Measurements from ENCODE around the gene ZNF669. TPM values are rescaled to one million over a fixed set of nuclear protein-coding genes. Genes with fewer than 3 reads are reported as not detected.
A peak's percentile ranks its signal among the peaks of the same experiment; 100 is the strongest.

Gene ZNF669
- total and polyA plus RNA-seq, 4 donors, result 2.4 to 8.4 (median 4.3) TPM

DNA sequence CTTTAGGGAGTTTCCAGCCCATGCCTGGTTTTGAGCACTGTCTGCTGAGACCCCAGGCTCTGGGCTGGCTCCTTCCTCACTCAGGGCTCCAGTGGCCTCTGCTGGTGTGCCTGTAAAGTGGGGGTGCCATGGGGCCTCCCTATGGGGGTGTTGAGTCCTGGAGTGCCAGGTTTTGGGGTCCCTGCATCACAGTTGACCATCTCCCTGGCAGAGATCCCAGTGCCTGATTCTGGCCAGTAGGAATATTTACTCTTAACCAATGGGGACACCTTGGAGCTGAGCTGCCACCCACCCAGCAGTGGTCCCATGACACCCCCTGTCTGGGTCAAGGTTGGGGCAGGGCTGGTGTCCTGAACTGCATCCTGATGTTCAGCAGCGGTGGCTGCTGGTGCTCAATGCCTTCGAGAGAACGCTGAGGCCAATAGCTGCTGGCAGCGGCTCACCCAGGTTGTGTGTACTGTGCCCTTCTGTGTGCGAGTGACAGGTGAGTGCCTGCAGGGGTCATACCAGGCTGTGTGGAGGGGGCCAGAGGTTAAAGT, 9.6 kb upstream of the ZNF669 start:
- Histone ChIP-seq H3K27me3 (ENCODE audit: control insufficient read depth in 1 of 2, insufficient read depth in 2 of 2, low read length in 1 of 2) (no peaks in the 10 kb centered on the region), H3K27ac (ENCODE audit: low read depth in 1 of 2, low read length in 2 of 2) (no peak overlapping the region), H3K9me3 (ENCODE audit: control insufficient read depth, low read length) (no peaks in the 10 kb centered on the region), H3K36me3 (ENCODE audit: control insufficient read depth in 1 of 2, insufficient read depth in 2 of 2, low read length in 1 of 2) (no peaks in the 10 kb centered on the region), H3K4me3 (ENCODE audit: low read length in 2 of 2) (no peak overlapping the region), H3K4me1 (ENCODE audit: control insufficient read depth in 1 of 2, insufficient read depth in 2 of 2, low read length in 2 of 2) (no peaks in the 10 kb centered on the region)
- peak; percentile 33 for ATAC-seq (ENCODE audit: low FRiP score)
- no peak for DNase-seq
- WGBS, 2 donors, result 93 to 94% methylated on average over 5 of the region's 5 CpGs
- intact Hi-C loops (cut with DNase I), result loop anchor here in 1 of 2 donors (5.0 kb wide), 1 partner anchor 58 kb away; the partner anchor contains the start of gene ZNF124

DNA sequence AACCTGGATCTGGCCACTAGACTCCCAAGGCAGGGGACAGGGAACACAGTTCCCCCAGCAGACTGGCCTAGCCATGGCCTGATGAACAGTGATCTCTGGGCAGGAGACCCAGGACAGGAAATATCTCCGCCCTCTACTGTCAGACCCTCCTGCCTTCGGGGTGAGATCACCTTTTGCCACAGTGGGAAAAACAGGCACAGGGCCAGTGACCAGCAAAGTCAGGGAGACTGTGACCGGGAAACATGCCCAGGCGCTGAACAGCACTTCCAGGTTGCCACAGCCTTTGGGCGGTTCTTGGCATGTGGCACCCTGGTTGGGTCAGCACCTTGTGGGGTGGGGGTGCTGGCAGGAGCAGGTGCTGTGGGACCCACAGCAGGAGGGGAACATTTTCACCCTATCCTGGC, 8.9 kb upstream of the ZNF669 start:
- intact Hi-C loops (cut with DNase I), result loop anchor here in 1 of 2 donors (5.0 kb wide), 1 partner anchor 59 kb away; the partner anchor contains the start of gene ZNF124

DNA sequence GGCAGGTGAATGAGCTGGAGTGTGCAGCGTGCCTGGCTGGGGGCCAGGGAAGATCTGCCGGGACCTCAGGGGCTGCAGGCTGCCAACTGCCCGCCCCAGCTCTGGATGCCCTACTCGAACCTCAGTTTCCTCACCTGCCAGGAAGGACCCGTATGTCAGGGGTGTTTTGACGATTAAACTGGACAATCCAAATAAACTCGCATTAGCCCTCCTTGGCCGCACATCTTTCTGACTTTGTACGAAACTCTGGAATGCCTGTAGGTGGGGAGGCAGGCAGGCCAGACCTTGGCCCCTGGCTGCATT, 8.3 kb upstream of the ZNF669 start:
- intact Hi-C loops (cut with DNase I), result loop anchor here in 1 of 2 donors (5.0 kb wide), 1 partner anchor 60 kb away; the partner anchor contains the start of gene ZNF124
- Histone ChIP-seq H3K4me3 (ENCODE audit: low read length in 2 of 2) (no peak overlapping the region), H3K27ac (ENCODE audit: low read depth in 1 of 2, low read length in 2 of 2) (no peak overlapping the region), H3K36me3 (ENCODE audit: control insufficient read depth in 1 of 2, insufficient read depth in 2 of 2, low read length in 1 of 2) (no peaks in the 10 kb centered on the region), H3K9me3 (ENCODE audit: control insufficient read depth, low read length) (no peaks in the 10 kb centered on the region), H3K4me1 (ENCODE audit: control insufficient read depth in 1 of 2, insufficient read depth in 2 of 2, low read length in 2 of 2) (no peaks in the 10 kb centered on the region), H3K27me3 (ENCODE audit: control insufficient read depth in 1 of 2, insufficient read depth in 2 of 2, low read length in 1 of 2) (no peaks in the 10 kb centered on the region)
- WGBS, 2 donors, result 61 to 62% methylated on average over 9 of the region's 9 CpGs
- ATAC-seq (ENCODE audit: low FRiP score) (no peak), DNase-seq (no peak)

More for the DNA sequence above, 8.9 kb upstream of the ZNF669 start:
- no peaks in the 10 kb centered on the region for H3K4me1 ChIP-seq (ENCODE audit: control insufficient read depth in 1 of 2, insufficient read depth in 2 of 2, low read length in 2 of 2)
- no peak overlapping the region for H3K4me3 ChIP-seq (ENCODE audit: low read length in 2 of 2)
- no peaks in the 10 kb centered on the region for H3K27me3 ChIP-seq (ENCODE audit: control insufficient read depth in 1 of 2, insufficient read depth in 2 of 2, low read length in 1 of 2)
- DNase-seq, result no peak
- no peaks in the 10 kb centered on the region for H3K9me3 ChIP-seq (ENCODE audit: control insufficient read depth, low read length)
- H3K36me3 ChIP-seq (ENCODE audit: control insufficient read depth in 1 of 2, insufficient read depth in 2 of 2, low read length in 1 of 2), result no peaks in the 10 kb centered on the region
- 71 to 77% methylated on average over 5 of the region's 5 CpGs for WGBS, 2 donors
- no peak overlapping the region for H3K27ac ChIP-seq (ENCODE audit: low read depth in 1 of 2, low read length in 2 of 2)
- no peak for ATAC-seq (ENCODE audit: low FRiP score)

DNA sequence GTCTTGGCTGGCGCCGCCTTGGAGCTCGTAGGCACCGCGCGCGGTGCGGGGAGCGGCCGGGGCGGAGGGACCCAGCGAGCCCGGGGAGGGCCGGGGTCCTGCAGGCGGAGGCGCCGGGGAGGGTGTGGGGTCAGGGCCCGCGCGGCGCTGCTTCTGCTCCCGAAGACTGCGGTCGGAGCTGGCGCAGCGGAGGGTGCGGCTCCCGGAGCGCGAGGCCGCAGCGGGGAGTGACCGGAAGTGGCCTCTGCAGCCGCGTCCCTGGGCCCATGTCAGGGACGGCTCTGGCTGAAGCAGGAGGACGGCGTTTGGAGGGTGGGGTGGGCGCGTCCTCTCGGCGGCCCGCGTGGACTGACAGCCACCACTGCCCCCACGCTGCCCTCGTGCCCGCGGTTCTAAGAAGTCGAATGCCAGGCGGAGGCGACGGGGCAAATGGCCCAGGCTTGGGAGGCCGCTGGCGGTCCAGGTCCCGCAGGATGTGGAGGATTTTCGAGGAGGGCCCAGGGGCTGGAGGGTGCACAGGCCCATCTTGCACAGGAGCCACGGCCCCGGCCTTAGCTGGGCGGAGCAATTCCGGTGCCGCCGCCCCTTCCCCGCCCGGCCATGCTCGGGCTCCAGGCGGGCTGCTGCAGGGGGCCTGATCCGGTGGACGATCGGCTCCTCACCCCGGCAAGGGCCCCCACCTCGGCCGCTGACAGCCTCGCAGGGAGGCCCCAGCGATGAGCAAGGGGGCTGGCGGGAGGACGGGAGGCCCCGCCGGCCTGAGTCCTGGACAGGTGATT, 7.7 kb upstream of the ZNF669 start:
- Histone ChIP-seq H3K27ac (ENCODE audit: low read depth in 1 of 2, low read length in 2 of 2) (peak overlapping the region in 1 of 2 donors; percentile 35), H3K4me1 (ENCODE audit: control insufficient read depth in 1 of 2, insufficient read depth in 2 of 2, low read length in 2 of 2) (no peaks in the 10 kb centered on the region), H3K27me3 (ENCODE audit: control insufficient read depth in 1 of 2, insufficient read depth in 2 of 2, low read length in 1 of 2) (no peaks in the 10 kb centered on the region), H3K36me3 (ENCODE audit: control insufficient read depth in 1 of 2, insufficient read depth in 2 of 2, low read length in 1 of 2) (no peaks in the 10 kb centered on the region), H3K9me3 (ENCODE audit: control insufficient read depth, low read length) (no peaks in the 10 kb centered on the region), H3K4me3 (ENCODE audit: low read length in 2 of 2) (peak overlapping the region; percentile 62 to 78)
- ATAC-seq (ENCODE audit: low FRiP score), result peak; percentile 93
- DNase-seq, result peak; percentile 84 to 89
- intact Hi-C loops (cut with DNase I), result loop anchor here in 1 of 2 donors (5.0 kb wide), 1 partner anchor 60 kb away; the partner anchor contains the start of gene ZNF124
- WGBS, 2 donors, result 1 to 3% methylated on average over 48 to 78 of the region's 78 CpGs

DNA sequence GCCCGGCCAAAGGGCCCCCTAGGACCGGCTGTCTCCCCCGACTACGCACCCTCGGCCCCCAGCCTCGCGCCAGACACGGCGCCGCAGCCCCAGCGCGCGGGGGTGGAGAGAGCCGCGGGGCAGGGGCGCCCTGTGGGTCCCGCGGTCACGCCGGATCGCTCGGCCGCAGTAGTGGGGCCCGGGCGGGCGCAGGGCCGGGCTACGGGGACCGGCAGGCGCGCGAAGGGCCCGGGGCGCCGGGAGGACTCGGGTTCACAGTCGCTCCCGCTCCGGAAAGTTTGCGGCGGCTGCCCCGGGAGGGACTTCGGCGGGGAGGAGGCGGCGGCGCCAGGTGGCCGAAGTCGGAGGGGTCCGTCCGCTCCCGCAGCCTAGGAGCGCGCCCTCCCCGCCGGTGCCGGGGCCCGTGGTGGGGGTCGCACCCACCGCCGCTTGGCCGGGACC, 7.1 kb upstream of the ZNF669 start:
- DNase-seq, result peak in 1 of 2 donors; percentile 80
- H3K9me3 ChIP-seq (ENCODE audit: control insufficient read depth, low read length), result no peaks in the 10 kb centered on the region
- no peaks in the 10 kb centered on the region for H3K36me3 ChIP-seq (ENCODE audit: control insufficient read depth in 1 of 2, insufficient read depth in 2 of 2, low read length in 1 of 2)
- ATAC-seq (ENCODE audit: low FRiP score), result peak; percentile 51
- WGBS, 2 donors, result 0 to 1% methylated on average over 35 to 62 of the region's 62 CpGs
- H3K4me3 ChIP-seq (ENCODE audit: low read length in 2 of 2), result peak overlapping the region; percentile 62 to 78
- no peaks in the 10 kb centered on the region for H3K27me3 ChIP-seq (ENCODE audit: control insufficient read depth in 1 of 2, insufficient read depth in 2 of 2, low read length in 1 of 2)
- H3K27ac ChIP-seq (ENCODE audit: low read depth in 1 of 2, low read length in 2 of 2), result peak overlapping the region in 1 of 2 donors; percentile 35
- intact Hi-C loops (cut with DNase I), result loop anchor here in 1 of 2 donors (5.0 kb wide), 1 partner anchor 61 kb away; the partner anchor contains the start of gene ZNF124
- no peaks in the 10 kb centered on the region for H3K4me1 ChIP-seq (ENCODE audit: control insufficient read depth in 1 of 2, insufficient read depth in 2 of 2, low read length in 2 of 2)

DNA sequence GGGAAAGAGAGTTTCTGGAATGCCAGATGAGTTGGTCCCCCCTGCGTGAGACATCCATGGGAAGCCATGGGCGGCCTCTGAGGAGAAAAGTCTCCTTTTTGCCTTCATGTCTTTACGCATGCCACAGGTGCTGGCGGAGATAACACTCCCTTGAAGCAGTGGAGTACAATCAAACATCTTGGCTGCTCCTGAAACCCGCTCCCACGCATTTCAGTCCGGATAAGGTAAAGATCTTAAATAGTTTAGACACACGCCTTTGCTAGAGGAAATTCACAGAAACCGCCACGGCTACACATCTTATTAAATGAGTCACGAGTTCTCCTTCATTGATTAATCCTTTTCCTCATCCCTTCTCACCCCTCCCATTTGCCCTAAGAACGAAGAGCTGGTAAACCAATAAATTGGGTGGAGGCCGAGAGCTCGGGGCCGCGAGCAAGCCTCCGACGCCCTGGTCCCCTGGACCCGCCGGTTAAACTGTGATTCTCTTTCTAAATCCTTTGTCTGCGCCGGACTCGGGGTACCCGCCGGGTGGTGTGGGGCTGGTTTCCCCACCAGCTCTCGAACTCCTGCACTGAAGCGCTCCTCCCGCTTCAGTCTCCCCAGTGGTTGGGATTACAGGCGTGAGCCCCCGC, 6.6 kb upstream of the ZNF669 start:
- Histone ChIP-seq H3K4me1 (ENCODE audit: control insufficient read depth in 1 of 2, insufficient read depth in 2 of 2, low read length in 2 of 2) (no peaks in the 10 kb centered on the region), H3K36me3 (ENCODE audit: control insufficient read depth in 1 of 2, insufficient read depth in 2 of 2, low read length in 1 of 2) (no peaks in the 10 kb centered on the region), H3K27ac (ENCODE audit: low read depth in 1 of 2, low read length in 2 of 2) (no peak overlapping the region), H3K27me3 (ENCODE audit: control insufficient read depth in 1 of 2, insufficient read depth in 2 of 2, low read length in 1 of 2) (no peaks in the 10 kb centered on the region), H3K4me3 (ENCODE audit: low read length in 2 of 2) (peak overlapping the region; percentile 62 to 78), H3K9me3 (ENCODE audit: control insufficient read depth, low read length) (no peaks in the 10 kb centered on the region)
- intact Hi-C loops (cut with DNase I), result loop anchor here in 1 of 2 donors (5.0 kb wide), 1 partner anchor 62 kb away; the partner anchor contains the start of gene ZNF124
- 30 to 31% methylated on average over 30 of the region's 30 CpGs for WGBS, 2 donors
- DNase-seq (no peak), ATAC-seq (ENCODE audit: low FRiP score) (no peak)

DNA sequence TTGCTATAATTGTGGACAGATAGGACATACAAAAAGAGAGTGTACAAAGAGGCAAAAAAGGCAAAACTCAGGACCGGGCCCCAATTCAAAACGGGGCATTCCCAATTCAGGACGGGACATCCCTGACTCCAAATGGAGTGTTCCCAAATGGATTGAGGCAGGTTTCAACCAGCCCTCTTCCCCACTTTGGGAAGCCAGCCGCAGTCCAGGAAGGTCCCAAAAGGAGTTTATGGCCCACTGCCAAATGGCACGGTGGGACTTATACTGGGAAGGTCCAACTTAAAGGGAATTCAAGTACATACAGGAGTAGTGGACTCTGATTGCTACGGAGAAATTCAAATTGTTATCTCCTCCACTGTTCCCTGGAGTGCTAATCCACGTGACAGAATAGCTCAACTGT, 3.5 kb upstream of the ZNF669 start:
- no peak for DNase-seq
- H3K27me3 ChIP-seq (ENCODE audit: control insufficient read depth in 1 of 2, insufficient read depth in 2 of 2, low read length in 1 of 2), result no peaks in the 10 kb centered on the region
- ATAC-seq (ENCODE audit: low FRiP score), result no peak
- no peak overlapping the region for H3K27ac ChIP-seq (ENCODE audit: low read depth in 1 of 2, low read length in 2 of 2)
- no peak overlapping the region for H3K4me3 ChIP-seq (ENCODE audit: low read length in 2 of 2)
- H3K4me1 ChIP-seq (ENCODE audit: control insufficient read depth in 1 of 2, insufficient read depth in 2 of 2, low read length in 2 of 2), result no peaks in the 10 kb centered on the region
- no peaks in the 10 kb centered on the region for H3K9me3 ChIP-seq (ENCODE audit: control insufficient read depth, low read length)
- no peaks in the 10 kb centered on the region for H3K36me3 ChIP-seq (ENCODE audit: control insufficient read depth in 1 of 2, insufficient read depth in 2 of 2, low read length in 1 of 2)
- intact Hi-C loops (cut with DNase I), result loop anchor here in 1 of 2 donors (10.0 kb wide), 1 partner anchor 173 kb away; the partner anchor contains the start of gene AHCTF1
- WGBS, 2 donors, result 63 to 80% methylated on average over 7 of the region's 7 CpGs

DNA sequence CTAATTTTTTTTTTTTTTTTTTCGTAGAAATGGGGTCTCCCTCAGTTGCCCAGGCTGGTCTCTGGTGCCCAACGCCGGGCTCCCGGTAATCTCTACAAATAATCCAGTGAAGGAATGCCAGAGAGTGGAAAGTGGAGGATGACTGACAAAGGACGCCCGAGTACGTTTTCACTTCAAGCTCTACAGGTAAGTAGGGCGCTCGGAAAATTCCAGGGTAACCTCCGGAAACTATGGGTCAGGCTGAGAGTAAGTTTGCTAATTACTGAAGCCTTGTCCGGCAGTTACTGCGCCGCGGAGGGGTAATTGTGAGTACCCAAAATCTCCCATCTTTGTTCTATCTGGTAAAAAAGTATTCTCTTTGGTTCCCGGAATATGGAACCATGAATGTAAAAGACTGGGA, 1.8 kb upstream of the ZNF669 start:
- 87 to 88% methylated on average over 15 of the region's 15 CpGs for WGBS, 2 donors

More for the DNA sequence above, 1.8 kb upstream of the ZNF669 start:
- intact Hi-C loops (cut with DNase I), result loop anchor here in 1 of 2 donors (10.0 kb wide), 1 partner anchor 171 kb away; the partner anchor contains the start of gene AHCTF1
- peaks cover 0 to 4% of the 10 kb centered on the region in 2 donors for H3K36me3 ChIP-seq (ENCODE audit: control insufficient read depth in 1 of 2, insufficient read depth in 2 of 2, low read length in 1 of 2)
- DNase-seq (no peak), ATAC-seq (ENCODE audit: low FRiP score) (no peak)
- no peaks in the 10 kb centered on the region for H3K9me3 ChIP-seq (ENCODE audit: control insufficient read depth, low read length)
- no peaks in the 10 kb centered on the region for H3K27me3 ChIP-seq (ENCODE audit: control insufficient read depth in 1 of 2, insufficient read depth in 2 of 2, low read length in 1 of 2)
- H3K27ac ChIP-seq (ENCODE audit: low read depth in 1 of 2, low read length in 2 of 2), result no peak overlapping the region
- no peak overlapping the region for H3K4me3 ChIP-seq (ENCODE audit: low read length in 2 of 2)
- no peaks in the 10 kb centered on the region for H3K4me1 ChIP-seq (ENCODE audit: control insufficient read depth in 1 of 2, insufficient read depth in 2 of 2, low read length in 2 of 2)
